GM19025 (cell line): ENCODE results near the gene XRCC4.
"Not testable (repeated sequence)": the region's sequence is repeated elsewhere in the genome, so short reads cannot be mapped to it uniquely, and the experiment has no call there.

Experiments
- ATAC-seq: cut with Tn5 transposase; IDR thresholded peaks from one replicate; pipeline ENCODE4 v1.9.1; 2021; ENCODE audit warnings: mild to moderate bottlenecking, low read depth, moderate library complexity; ENCODE audit not compliant: unreplicated experiment

Gene XRCC4

DNA sequence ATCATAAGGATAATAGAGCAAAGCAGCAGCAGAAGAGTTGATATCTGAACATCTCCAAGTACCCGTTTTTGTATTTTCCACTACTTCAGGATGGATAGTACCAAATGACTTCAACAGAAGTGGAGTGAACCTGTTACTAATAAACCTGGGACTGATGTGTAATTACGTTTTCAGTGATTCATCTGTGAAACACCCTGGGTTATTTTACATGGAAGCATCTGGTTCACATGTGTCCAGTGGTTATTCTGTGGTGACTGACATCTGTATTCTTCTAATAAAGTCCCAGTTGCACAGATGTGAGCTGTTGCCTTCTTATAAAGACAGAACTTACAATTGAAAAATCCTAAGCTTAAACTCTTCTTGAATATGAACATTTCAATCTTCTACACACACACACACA, 254.5 kb downstream of the XRCC4 start:
- ATAC-seq, result no peak

DNA sequence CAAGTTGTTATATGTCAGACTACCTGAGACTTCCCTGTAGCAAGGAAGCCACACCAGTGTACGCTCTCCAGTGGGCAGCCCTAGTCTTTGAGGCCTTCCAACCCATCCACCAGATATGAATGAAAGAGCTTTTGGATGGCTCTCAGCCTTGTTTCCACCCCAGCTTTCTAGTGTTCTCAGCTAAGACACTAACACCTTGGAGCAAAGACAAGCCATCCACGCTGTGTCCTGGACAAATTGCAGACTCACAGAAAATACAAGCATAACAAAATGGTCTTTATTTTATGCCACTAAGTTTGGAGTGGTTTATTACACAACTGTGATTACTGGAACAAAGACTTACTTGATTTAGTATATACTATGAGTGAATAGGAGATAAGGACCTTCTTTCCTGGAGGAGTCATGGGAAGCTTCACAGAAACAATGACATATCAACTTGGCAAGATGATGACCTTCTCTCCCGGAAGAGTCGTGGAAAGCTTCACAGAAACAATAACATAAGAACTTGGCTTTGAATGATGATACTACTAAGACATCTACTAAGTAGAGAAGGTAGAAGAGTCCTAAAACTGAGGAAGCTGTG, 260.2 kb downstream of the XRCC4 start:
- no peak for ATAC-seq

DNA sequence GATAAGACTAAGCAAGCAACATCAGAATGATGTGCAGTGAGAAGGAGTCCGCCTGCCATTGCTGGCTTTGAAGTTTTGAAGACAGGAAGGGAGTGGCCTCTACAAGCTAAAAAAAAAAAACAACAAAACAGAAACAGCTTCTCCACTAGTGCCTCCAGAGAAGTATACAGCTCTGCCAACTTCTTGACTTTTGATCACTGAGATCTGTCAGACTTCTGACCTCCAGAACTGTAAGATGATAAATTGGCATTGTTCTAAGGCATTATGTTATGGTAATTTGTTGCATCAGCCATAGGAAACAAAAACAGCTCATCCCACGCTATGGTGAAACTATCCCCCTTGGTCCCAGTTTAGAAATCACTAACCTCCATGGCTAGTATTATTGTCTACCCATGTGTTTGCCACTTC, 263.2 kb downstream of the XRCC4 start:
- ATAC-seq, result no peak

DNA sequence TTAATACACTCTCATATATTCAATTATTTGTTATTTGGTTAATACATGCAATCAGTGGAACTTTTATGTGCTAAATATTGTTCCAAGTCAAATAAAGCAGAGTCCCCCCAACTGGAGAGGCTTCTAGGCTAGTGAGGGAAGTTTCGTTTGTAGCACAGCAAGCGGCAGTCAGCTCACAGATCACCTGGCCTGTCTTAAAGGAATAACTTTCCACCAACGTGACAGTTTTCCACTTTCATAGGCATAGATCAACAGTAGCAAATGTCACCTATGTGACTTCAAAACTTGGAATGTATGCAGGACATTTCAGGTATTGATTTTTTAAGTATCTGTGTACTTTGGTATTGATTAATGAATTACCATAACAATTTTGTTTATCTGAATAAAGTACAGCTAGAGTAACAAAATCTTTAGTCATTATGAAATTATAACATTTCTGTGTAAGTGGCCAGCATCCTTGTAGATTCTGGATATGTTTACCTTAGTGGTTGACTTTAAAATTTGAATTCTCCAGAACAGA, 264.5 kb downstream of the XRCC4 start:
- ATAC-seq, result no peak

DNA sequence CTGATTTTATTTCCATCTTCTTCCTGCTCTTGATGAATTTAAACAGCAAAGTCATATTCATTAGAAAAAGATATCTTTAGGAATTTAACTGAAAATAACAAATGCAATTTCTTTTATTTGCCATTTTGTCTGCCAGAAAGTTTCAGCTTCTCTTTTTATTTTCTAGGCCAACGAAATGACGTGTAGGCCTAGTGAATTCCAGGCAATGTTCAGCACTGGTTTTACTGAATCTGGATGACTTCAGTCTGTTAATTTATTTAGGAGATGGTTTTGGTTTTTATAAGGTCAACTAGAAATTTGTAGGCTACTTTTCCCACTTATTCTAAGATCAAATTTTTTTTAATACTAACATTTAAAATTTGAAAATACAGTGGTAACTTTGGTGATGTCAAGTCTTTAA, 265.1 kb downstream of the XRCC4 start:
- no peak for ATAC-seq

DNA sequence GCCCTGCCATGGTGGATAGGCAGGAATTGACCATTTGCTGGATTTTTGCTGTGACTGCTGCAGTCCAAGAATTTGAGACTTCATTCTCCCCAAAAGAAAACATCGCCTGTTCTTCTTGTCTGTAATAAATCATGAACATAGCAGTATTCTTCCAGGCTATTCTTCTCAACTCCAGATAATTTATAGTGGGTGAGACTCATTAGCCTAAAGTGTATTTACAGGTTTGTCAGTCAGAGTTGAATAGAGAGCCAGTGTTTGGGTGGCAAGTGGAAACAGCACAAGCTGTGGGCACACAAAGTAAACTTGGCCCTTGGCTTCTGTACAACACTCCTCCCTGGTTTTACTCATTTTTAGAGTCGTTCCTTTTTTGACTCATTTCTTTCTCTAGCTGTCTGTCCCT, 266.0 kb downstream of the XRCC4 start:
- no peak for ATAC-seq

DNA sequence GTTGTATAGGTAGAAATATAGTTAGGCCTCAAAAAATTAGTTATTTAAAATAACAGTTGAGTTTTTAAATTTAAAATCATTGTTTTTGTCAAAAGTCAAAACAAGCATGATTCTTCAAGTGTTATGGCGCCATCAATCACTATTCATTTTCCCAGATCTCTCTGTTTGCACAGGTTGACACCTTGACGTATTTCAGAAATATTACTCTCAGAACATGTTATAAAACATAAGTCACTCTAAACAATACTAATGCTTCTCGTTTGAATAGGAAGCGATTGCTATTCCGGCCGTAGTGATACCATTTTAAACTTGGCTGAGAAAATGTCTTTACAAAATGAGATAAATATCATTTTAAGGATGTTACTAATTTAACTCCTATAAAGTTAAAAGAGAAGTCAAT, 268.1 kb downstream of the XRCC4 start:
- no peak for ATAC-seq

DNA sequence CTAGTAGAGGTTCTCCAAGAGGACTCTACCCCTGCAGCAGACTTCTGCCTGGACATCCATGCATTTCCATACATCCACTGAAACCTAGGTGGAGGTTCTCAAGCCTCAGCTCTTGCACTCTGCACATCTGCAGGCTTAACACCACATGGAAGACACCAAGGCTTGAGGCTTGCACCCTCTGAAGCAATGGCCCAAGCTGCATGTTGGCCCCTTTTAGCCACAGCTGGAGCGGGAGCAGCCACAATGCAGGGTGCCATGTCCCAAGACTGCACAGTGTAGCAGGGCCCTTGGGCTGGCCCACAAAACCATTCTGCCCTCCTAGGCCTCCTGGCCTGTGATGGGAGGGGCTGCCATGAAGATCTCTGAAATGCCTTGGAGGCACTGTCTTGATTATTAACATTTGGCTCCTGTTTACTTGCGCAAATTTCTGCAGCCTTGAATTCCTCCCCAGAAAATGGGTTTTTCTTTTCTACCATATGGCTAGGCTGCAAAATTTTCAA, 271.0 kb downstream of the XRCC4 start:
- ATAC-seq, result no peak

DNA sequence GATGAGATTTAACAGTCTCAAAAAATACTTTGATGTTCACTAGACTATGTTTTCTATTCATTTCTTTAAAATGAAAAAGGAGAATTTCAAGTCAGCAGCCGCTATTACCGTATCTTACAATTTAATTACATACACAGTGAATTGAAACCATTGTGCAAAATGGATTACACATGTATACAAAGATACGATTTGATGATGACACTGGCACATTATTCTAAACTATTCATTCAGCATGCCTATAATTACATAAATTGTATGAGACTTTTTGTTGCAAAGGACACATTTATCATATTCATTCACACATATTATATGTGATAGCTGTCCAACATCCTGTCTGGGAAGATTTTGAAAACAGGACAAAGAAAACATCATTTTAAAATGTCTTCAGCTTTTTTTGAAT, 275.9 kb downstream of the XRCC4 start:
- ATAC-seq, result no peak

DNA sequence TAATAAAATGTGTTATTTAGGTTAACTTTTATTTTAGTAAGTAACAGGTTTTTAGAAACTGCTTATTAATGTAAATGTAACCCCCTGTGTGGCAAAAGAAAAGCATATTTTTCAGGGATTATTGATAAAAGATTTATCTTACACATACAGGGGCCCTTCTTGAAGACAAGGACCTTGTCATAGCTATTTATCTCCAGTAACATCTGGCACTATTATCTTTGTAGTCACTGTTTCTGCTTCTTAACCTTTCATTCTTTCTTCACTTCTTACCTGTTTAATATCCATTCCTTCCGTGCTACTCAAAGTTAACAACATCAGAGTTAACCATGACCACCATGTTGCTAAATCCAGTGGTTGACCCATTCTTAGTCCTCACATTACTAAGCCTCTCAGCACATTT, 276.4 kb downstream of the XRCC4 start:
- no peak for ATAC-seq

DNA sequence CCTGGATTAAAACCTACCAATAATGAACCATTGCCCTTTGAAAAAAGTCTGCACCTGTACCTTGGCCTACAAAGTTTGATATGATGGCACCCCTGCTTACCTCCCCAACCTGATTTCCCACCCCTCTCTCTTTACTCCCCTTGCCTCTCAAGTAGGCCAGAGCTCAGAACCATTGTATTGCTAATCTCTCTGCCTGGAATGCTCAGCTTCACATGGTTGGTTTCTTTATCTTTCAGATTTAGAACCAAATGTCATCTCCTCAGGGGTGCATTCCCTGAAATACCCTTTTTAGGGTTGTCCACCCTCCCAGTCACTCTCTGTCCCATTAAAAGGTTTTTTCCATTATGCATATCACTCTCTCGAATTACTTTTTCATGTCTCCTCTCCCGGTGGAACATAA, 277.6 kb downstream of the XRCC4 start:
- ATAC-seq, result no peak

DNA sequence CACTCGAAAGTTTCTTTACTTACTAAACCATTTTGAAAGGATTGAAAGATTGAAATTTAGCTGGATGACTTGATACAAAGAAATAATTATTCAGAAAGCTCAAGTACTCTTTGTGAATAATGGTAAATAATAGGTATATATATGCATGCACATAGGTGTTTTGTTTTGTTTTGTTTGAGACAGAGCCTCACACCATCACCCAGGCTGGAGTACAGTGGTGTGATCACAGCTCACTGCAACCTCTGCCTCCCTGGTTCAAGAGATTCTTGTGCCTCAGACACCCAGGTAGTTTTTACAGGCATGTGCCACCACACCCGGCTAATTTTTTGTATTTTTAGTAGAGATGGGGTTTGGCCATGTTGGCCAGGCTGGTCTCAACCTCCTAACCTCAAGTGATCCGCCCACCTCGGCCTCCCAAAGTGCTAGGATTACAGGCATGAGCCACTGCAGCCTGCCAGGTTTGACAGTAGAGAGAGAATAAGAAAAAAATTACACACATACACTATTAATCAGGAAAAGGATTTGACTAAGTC, 278.2 kb downstream of the XRCC4 start:
- not testable (repeated sequence) for ATAC-seq

DNA sequence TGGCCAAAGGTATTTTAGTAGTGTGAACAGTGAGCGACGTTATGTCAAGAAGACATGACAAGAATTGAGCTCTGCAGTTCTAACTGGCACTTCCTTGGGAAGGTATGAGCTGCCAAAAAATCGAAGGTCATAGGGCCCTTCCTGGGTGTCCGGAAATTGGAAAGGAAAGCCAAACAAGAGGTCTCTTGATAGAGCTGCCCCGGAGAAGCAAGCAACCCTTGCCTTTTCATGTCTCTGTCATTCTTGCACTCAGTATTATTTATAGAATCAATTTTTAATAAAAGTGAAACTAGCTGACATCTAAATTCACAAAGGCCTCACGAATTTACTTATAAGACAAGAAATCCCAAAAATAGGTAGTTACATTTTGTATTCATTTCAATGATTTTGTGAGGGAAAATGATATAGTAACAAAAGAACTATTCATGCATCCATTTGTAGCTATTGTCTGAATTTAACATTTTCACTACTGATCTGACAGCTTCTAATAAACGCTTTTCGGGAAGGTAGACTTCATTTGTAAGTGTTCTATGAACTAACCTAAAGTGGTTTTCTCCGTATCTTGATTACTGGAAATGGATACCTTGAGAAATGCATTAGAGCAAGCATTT, 280.4 kb downstream of the XRCC4 start:
- ATAC-seq, result no peak

DNA sequence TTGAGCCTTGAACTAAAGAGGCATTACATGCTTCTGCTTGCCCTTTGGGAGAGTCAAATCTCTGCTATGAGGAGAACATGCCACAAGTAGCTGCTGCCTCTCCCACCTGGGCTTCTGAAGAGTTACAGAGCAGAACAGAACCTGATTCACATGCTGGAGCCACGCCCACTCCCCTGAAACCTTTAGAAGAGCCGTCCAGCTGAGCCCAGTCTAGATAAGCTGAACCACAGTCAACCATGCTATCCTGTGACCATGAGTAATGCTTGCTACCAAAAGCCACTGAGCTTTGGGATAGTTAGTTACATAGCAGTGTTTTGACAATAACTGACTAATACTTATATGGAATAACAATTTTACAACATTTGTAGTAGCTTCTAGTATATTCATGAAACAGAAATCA, 283.2 kb downstream of the XRCC4 start:
- ATAC-seq, result no peak

DNA sequence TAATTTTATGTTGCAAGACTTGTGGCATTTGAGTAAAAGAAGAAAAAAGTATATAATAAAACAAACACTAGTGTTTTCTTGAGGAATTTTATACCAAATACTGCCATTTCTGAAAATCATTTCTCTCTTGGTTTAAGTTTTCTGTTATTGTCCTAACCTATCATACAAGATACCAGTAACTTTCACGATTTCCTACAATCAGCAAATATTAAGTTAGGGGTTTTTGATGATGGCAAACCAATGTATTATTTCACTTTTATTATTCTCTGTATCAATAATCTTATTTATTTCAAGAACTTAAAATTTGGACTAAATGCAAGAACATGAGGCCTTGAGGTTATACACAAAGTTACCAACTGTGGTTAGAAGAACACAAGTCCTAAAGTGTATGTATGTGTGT, 285.2 kb downstream of the XRCC4 start:
- ATAC-seq, result no peak

DNA sequence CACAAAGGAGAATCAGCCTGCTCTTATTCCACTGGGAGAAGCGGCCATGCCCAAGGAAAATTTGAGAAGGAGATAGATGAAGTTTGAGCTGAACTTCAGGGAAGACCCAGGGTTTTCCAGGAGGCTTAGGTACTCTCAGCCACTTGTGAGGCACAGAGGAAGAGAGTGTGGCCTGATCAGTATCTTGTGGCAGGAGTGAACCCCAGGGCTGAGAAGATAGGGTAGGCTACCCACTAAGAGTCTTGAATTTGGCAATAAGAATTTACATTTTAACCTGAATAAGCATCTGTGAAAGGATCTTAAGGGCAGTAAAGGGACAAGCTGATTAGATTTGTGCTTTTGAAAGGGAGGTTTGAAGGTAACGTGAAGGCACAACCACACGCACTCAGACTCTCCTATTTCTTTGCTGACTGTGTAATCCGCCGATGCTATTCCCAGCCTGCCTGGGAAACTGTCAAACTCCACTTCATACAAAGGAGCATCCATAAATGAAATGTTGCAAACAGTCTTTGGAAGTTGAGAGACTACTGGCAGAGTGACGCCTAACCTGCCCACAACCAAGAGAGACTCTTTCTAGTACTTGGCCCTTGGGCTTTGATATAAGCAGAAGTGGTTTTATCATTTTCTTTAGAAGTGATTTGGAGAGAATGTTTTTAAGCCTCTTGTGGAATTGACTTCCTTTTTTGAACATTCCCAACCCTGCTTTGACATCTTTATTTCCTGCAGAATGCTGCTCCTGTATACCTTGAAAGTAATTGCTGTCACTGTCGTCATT, 286.0 kb downstream of the XRCC4 start:
- no peak for ATAC-seq

DNA sequence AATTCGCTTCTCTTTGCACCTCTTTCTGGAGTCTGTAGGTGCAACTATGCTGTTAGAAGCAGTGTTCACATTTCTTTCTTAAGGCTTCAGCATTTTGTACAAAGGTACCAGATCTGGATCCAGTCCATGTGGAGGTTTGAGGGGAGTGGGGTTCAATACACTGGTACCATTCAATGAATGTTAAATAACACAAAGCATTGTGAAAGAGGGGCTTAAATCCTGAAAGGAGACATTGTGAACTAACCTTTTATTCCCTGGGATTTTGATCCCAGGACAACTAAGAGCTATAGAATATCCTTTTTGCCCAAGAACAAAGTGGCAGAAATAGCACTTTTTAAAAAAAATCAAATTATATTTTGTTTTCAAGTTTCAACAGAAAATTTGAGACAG, 286.5 kb downstream of the XRCC4 start:
- ATAC-seq, result no peak

DNA sequence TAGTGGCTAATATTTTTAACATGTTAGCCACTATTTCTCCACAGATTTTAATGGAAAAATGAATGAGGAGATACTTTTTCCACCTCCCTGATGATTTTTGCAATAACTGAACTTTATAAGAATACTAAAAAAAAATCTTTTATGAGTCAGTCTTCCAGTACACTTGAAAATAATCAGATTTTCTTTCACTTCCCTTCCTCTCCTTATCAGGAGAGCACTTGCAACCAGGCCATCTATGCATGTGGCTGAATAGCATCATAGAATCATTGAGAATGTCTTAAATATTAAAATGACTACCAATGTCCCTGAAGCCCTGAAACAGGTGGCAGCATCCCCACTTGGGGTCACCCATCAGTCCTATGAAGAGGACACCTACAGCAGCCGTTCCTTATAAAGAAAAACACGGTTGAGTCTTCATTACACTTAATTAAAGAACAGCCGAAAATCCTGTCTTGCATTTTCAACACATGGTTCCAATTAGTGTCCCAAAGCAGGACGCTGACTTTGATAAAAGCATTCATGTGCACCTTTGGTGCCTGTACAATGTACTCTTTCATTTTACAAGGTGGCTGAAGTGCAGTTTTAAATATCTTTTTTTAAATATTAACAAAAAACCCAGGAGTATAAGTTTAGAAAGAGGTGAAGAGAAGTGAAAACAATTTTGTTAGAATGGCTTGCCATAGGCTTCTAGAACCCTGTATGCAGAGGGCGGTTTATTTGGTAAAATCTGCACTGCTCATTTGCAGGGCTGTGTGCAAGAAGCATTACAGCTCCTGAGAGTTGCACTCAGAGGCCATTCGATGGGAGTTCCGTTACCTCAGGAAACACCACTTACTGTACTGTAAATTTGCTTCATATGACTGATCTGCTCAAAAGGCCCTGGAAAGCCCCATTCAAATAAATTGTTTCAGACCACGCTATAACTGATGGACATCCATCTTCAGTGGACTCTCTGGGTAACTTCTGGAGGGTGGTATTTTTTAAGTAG, 287.3 kb downstream of the XRCC4 start:
- ATAC-seq, result peak; percentile 52

DNA sequence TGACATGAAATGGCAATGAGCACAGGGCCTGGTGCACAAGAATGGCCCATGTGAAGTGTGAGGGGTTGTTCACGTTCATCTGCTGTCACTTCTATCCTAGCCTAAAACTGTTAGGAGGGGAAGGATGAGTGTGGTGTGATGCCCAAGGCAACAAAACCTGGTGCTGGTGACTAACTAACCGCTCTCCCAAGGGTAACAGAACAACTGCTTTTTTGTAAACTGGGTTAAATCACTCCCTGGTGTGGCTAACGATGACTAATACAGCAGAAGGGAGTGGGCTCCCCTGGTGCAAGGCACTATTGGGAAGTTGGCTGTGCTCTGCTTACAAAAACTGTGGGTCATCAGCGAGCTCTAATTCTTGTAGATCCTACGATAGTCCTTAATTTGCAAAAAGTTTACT, 291.0 kb downstream of the XRCC4 start:
- peak; percentile 38 for ATAC-seq

DNA sequence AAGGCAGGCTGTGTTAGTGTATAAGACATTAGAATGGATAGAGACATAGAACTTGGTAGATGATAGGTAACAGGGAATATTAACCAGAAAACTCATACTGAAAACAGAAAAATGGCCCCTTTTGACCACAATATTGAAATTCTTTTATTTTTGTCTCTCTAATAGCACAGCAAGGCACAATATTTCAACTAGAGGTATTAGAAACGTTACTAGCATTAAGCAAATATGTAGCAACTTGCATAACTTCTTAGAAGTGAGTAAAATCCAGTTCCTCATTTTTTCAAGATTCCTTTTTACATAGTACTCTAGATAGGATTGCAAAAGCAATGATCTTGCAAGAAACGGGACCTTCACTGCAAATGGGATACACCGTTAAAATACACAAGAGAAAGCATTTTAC, 291.5 kb downstream of the XRCC4 start:
- peak; percentile 31 for ATAC-seq
